Astrocyte (in vitro differentiated cells and primary cell): ENCODE data around the gene WWTR1. TPM values are rescaled to one million over a fixed set of nuclear protein-coding genes. Genes with fewer than 3 reads are reported as not detected.

Experiments used
- DNase-seq: peaks from one replicate; pipeline ENCODE4 v3.0.0-alpha.2; 2010; ENCODE audit warnings: low read depth
- FAIRE-seq: peaks from 2 replicates; lab custom pipeline; 2011; peaks lifted over from hg19 to GRCh38; lab: Jason Lieb, UNC
- H2AFZ ChIP-seq: 2 replicates; pipeline ENCODE4 v1.6.0; 2012; ENCODE audit warnings: low read depth, low read length, inconsistent platforms
- H3K27ac ChIP-seq: 2 replicates; pipeline ENCODE4 v1.5.1; 2011; ENCODE audit warnings: low read depth, low read length, inconsistent platforms
- H3K27me3 ChIP-seq: 2 replicates; pipeline ENCODE4 v1.6.0; 2011; ENCODE audit warnings: low read length, inconsistent platforms; ENCODE audit not compliant: insufficient read depth
- H3K36me3 ChIP-seq: 2 replicates; pipeline ENCODE4 v1.5.1; 2011; ENCODE audit warnings: low read length, inconsistent platforms; ENCODE audit not compliant: insufficient read depth
- H3K4me1 ChIP-seq: 2 replicates; pipeline ENCODE4 v1.5.1; 2011; ENCODE audit warnings: low read length, inconsistent platforms; ENCODE audit not compliant: insufficient read depth
- H3K4me2 ChIP-seq: 2 replicates; pipeline ENCODE4 v1.6.0; 2012; ENCODE audit warnings: low read length, inconsistent platforms
- H3K4me3 ChIP-seq: 2 replicates; pipeline ENCODE4 v1.5.1; 2011; ENCODE audit warnings: low read depth, mild to moderate bottlenecking, low read length, inconsistent platforms; ENCODE audit not compliant: insufficient read depth
- H3K79me2 ChIP-seq: 2 replicates; pipeline ENCODE4 v1.6.0; 2012; ENCODE audit warnings: mild to moderate bottlenecking, low read length, inconsistent platforms; ENCODE audit not compliant: insufficient read depth
- H3K9ac ChIP-seq: 2 replicates; pipeline ENCODE4 v1.6.0; 2012; ENCODE audit warnings: mild to moderate bottlenecking, low read length, inconsistent platforms
- H3K9me3 ChIP-seq: 2 replicates; pipeline ENCODE4 v1.5.1; 2012; ENCODE audit warnings: low read depth, mild to moderate bottlenecking, low read length, inconsistent platforms; ENCODE audit not compliant: insufficient read depth
- H4K20me1 ChIP-seq: 2 replicates; pipeline ENCODE4 v1.6.0; 2012; ENCODE audit warnings: low read length, inconsistent platforms; ENCODE audit not compliant: insufficient read depth
- H3K27ac Mint-ChIP-seq: one replicate; pipeline ENCODE4 v1.8.0; 2021; ENCODE audit warnings: mild to moderate bottlenecking, mixed read lengths; ENCODE audit not compliant: unreplicated experiment
- H3K27me3 Mint-ChIP-seq: one replicate; pipeline ENCODE4 v1.8.0; 2021; ENCODE audit warnings: low read depth, mixed read lengths; ENCODE audit not compliant: unreplicated experiment
- H3K36me3 Mint-ChIP-seq: one replicate; pipeline ENCODE4 v1.8.0; 2021; ENCODE audit warnings: low read depth, mixed read lengths; ENCODE audit not compliant: unreplicated experiment
- H3K4me1 Mint-ChIP-seq: one replicate; pipeline ENCODE4 v1.8.0; 2021; ENCODE audit warnings: low read depth, mixed read lengths; ENCODE audit not compliant: unreplicated experiment
- H3K4me3 Mint-ChIP-seq: one replicate; pipeline ENCODE4 v1.8.0; 2021; ENCODE audit warnings: mild to moderate bottlenecking, moderate library complexity, mixed read lengths; ENCODE audit not compliant: unreplicated experiment
- H3K9me3 Mint-ChIP-seq: one replicate; pipeline ENCODE4 v1.8.0; 2021; ENCODE audit warnings: mild to moderate bottlenecking, mixed read lengths; ENCODE audit not compliant: unreplicated experiment
- EZH2 ChIP-seq: IDR thresholded peaks from 2 replicates; pipeline ENCODE4 v1.6.1; 2012; ENCODE audit warnings: mild to moderate bottlenecking, low read length, inconsistent platforms; ENCODE audit not compliant: insufficient read depth
- total RNA-seq: library from RNA; stranded (reverse); gene quantifications from 2 replicates; pipeline ENCODE4 v1.2.1, GENCODE V29; 2021
- TF ChIP-seq, protein P1 (sequence below): IDR thresholded peaks from 2 replicates; pipeline ENCODE4 v1.5.1; 2011; ENCODE audit warnings: low read depth, mild to moderate bottlenecking, inconsistent platforms, low read length, moderate library complexity; ENCODE audit not compliant: insufficient read depth

The WWTR1 gene
- total RNA-seq, 1 donor from 2014 or later = 94.3 TPM

DNA sequence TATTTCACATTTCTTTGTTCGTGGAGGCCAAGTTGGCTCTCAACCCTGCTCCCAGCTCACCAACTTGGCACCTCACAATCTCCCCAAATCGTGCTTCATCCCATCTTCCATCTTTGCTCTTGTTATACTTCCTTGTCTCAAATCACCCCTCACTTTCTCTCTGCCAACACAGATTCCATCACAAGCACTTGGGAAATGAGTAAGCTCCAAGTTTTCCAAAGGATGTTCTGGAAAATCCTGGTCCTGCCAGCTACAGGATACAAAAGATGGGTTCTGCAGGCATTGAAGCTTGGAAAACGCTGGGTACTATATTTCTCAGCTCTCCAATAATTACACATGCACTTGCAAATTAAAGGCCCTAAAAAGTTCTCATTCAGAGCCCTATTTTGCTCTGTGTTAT, 187.4 kb downstream of the WWTR1 start:
- no peaks in the 10 kb centered on the region for H3K27me3 Mint-ChIP-seq
- H3K4me1 Mint-ChIP-seq = peaks cover 50% of the 10 kb centered on the region
- H3K4me2 ChIP-seq = no peak overlapping the region
- H3K27ac ChIP-seq = no peak overlapping the region
- H3K9ac ChIP-seq = no peak overlapping the region
- no peaks in the 10 kb centered on the region for H3K79me2 ChIP-seq
- H3K4me3 ChIP-seq = no peak overlapping the region
- H4K20me1 ChIP-seq = no peaks in the 10 kb centered on the region
- no peak overlapping the region for H3K4me3 Mint-ChIP-seq
- no peaks in the 10 kb centered on the region for H3K27me3 ChIP-seq
- FAIRE-seq (no peak), DNase-seq (no peak)
- no peaks in the 10 kb centered on the region for H3K36me3 Mint-ChIP-seq
- peak overlapping the region; percentile 2 for H3K27ac Mint-ChIP-seq
- TF ChIP-seq, protein P1, sequence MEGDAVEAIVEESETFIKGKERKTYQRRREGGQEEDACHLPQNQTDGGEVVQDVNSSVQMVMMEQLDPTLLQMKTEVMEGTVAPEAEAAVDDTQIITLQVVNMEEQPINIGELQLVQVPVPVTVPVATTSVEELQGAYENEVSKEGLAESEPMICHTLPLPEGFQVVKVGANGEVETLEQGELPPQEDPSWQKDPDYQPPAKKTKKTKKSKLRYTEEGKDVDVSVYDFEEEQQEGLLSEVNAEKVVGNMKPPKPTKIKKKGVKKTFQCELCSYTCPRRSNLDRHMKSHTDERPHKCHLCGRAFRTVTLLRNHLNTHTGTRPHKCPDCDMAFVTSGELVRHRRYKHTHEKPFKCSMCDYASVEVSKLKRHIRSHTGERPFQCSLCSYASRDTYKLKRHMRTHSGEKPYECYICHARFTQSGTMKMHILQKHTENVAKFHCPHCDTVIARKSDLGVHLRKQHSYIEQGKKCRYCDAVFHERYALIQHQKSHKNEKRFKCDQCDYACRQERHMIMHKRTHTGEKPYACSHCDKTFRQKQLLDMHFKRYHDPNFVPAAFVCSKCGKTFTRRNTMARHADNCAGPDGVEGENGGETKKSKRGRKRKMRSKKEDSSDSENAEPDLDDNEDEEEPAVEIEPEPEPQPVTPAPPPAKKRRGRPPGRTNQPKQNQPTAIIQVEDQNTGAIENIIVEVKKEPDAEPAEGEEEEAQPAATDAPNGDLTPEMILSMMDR = no peak
- TF ChIP-seq EZH2 = no peak
- no peaks in the 10 kb centered on the region for H3K9me3 ChIP-seq
- H2AFZ ChIP-seq = no peak overlapping the region
- H3K36me3 ChIP-seq = no peaks in the 10 kb centered on the region
- H3K9me3 Mint-ChIP-seq = no peaks in the 10 kb centered on the region
- peaks cover 42% of the 10 kb centered on the region for H3K4me1 ChIP-seq

DNA sequence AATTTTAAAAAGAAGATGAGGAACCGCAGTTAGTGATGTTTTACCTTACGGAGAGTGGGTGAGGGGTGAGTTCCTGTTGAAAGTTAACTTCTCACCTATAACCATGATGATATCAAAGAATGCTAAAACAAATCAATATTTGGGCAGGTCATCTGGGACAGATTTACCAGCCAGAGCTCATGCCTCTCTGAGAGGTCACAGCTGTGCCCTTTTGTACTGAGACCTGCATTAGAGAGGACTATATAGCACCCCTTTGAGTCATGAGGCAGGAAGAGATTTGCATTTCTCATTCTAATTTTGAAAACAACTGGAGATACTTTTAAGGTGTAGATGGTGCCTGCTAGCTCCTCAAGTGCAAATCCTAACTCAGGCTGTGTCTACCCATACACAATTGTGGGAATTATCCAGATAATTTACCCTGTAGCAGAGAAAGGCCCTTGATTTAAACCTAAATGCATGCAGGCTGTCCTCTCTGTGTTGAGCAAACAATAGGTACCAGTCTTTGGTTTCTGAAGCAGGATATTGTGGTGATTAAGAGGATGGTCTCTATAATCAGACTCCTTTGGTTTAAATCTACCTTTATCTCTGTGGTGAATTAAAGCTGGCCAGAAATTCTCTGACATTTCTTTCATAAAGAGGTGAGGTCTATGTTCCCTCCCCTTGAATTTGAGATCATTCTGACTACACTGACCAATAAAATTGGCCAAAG, 189.2 kb downstream of the WWTR1 start:
- Mint-ChIP-seq H3K36me3 (peaks cover 5% of the 10 kb centered on the region), H3K4me3 (no peak overlapping the region), H3K9me3 (peaks cover 3% of the 10 kb centered on the region), H3K4me1 (peaks cover 54% of the 10 kb centered on the region), H3K27me3 (no peaks in the 10 kb centered on the region), H3K27ac (no peak overlapping the region)
- Histone ChIP-seq H3K79me2 (no peaks in the 10 kb centered on the region), H3K9ac (no peak overlapping the region), H3K4me1 (peaks cover 39% of the 10 kb centered on the region), H3K27me3 (no peaks in the 10 kb centered on the region), H2AFZ (no peak overlapping the region), H3K4me3 (no peak overlapping the region), H3K36me3 (no peaks in the 10 kb centered on the region), H3K27ac (no peak overlapping the region), H4K20me1 (no peaks in the 10 kb centered on the region), H3K4me2 (no peak overlapping the region), H3K9me3 (no peaks in the 10 kb centered on the region)
- no peak for TF ChIP-seq EZH2
- TF ChIP-seq, protein P1 = no peak
- no peak for DNase-seq
- FAIRE-seq = no peak

Other genes with a start within 250 kb of the WWTR1 start
- gene TM4SF4, start 183.3 kb downstream of the WWTR1 start, total RNA-seq = not detected in 2 replicates
- 44.8 and 47.1 TPM in 2 replicates for gene COMMD2, start 94.5 kb upstream of the WWTR1 start, total RNA-seq
- gene ANKUB1, start 134.5 kb upstream of the WWTR1 start, total RNA-seq = not detected in 2 replicates
- gene RNF13, start 155.2 kb upstream of the WWTR1 start, total RNA-seq = 44.2 and 49.9 TPM in 2 replicates